Karpas-422 (cell line): Measurements from ENCODE around the gene CHRNA4. TPM values are rescaled to one million over a fixed set of nuclear protein-coding genes. Genes with fewer than 3 reads are reported as not detected.

ENCODE experiments used
- DNase-seq: peaks from one replicate; pipeline ENCODE4 v3.0.0-alpha.2; 2015
- H2AFZ ChIP-seq: fragments of 200-600 bp; sonication (generic); 2 replicates; pipeline ENCODE4 v1.6.1; 2014; ENCODE audit warnings: antibody characterized with exemption, low read length, mixed read lengths
- H3K27ac ChIP-seq: fragments of 200-600 bp; sonication (generic); 2 replicates; pipeline ENCODE4 v1.5.1; 2014; ENCODE audit warnings: mild to moderate bottlenecking, low read length, moderate library complexity
- H3K27me3 ChIP-seq: fragments of 200-600 bp; sonication (generic); 2 replicates; pipeline ENCODE4 v1.6.1; 2014; ENCODE audit warnings: low read length, mixed read lengths
- H3K36me3 ChIP-seq: fragments of 200-600 bp; sonication (generic); 2 replicates; pipeline ENCODE4 v1.6.1; 2014; ENCODE audit warnings: low read length, mixed read lengths; ENCODE audit not compliant: insufficient read depth
- H3K4me1 ChIP-seq: fragments of 200-600 bp; sonication (generic); 2 replicates; pipeline ENCODE4 v1.6.1; 2014; ENCODE audit warnings: mild to moderate bottlenecking, low read length, mixed read lengths
- H3K4me2 ChIP-seq: fragments of 200-600 bp; sonication (generic); 2 replicates; pipeline ENCODE4 v1.6.1; 2014; ENCODE audit warnings: low read length, low read depth, mild to moderate bottlenecking; ENCODE audit not compliant: poor library complexity, severe bottlenecking
- H3K4me3 ChIP-seq: fragments of 200-600 bp; sonication (generic); 2 replicates; pipeline ENCODE4 v1.5.1; 2014; ENCODE audit warnings: mild to moderate bottlenecking, antibody characterized with exemption, low read length, mixed read lengths
- H3K79me2 ChIP-seq: fragments of 200-600 bp; sonication (generic); 2 replicates; pipeline ENCODE4 v1.6.1; 2014; ENCODE audit warnings: mild to moderate bottlenecking, low read length, mixed read lengths
- H3K9ac ChIP-seq: fragments of 200-600 bp; sonication (generic); 2 replicates; pipeline ENCODE4 v1.6.0; 2014; ENCODE audit warnings: low read length
- H3K9me2 ChIP-seq: fragments of 200-600 bp; sonication (generic), shearing (Covaris generic); replicated peaks from 2 replicates; pipeline ENCODE4 v1.6.0; 2014; ENCODE audit warnings: mild to moderate bottlenecking, low read length, moderate library complexity; ENCODE audit not compliant: insufficient read depth
- H3K9me3 ChIP-seq: fragments of 300-700, 200-600 bp; sonication (generic); 2 replicates; pipeline ENCODE4 v1.6.1; 2014; ENCODE audit warnings: low read length, mixed read lengths
- H4K20me1 ChIP-seq: fragments of 200-600 bp; sonication (generic); 2 replicates; pipeline ENCODE4 v1.6.1; 2014; ENCODE audit warnings: mild to moderate bottlenecking, antibody characterized with exemption, low read length, low read depth; ENCODE audit not compliant: insufficient read depth
- total RNA-seq: library from RNA; depleted of rRNA; stranded (reverse); fragments of >200 nt; shearing (Covaris generic); gene quantifications from 2 replicates; pipeline ENCODE4 v1.2.3, GENCODE V29; 2014; ENCODE audit warnings: low replicate concordance

CHRNA4 gene
- total RNA-seq, 1 experiment from 2014 or later: not detected

GRCh38 chr20:63394069-63394919 is 33.1 kb upstream of the CHRNA4 start:
- no peaks in the 10 kb centered on the region for H3K79me2 ChIP-seq
- no peak overlapping the region for H3K27ac ChIP-seq
- no peaks in the 10 kb centered on the region; the same call in 1 of the 2 replicates for H3K4me1 ChIP-seq
- no peaks in the 10 kb centered on the region for H3K36me3 ChIP-seq
- no peak overlapping the region for H3K4me2 ChIP-seq
- no peak overlapping the region for H3K9ac ChIP-seq
- no peaks in the 10 kb centered on the region for H4K20me1 ChIP-seq
- H3K9me3 ChIP-seq: no peaks in the 10 kb centered on the region
- DNase-seq: no peak
- no peaks in the 10 kb centered on the region for H3K9me2 ChIP-seq
- H3K4me3 ChIP-seq: no peak overlapping the region
- no peaks in the 10 kb centered on the region for H3K27me3 ChIP-seq
- H2AFZ ChIP-seq: no peak overlapping the region

- no peaks in the 10 kb centered on the region for H4K20me1 ChIP-seq
- no peaks in the 10 kb centered on the region for H3K36me3 ChIP-seq
- no peak overlapping the region for H2AFZ ChIP-seq
- no peak for DNase-seq
- no peak overlapping the region for H3K27ac ChIP-seq
- H3K9ac ChIP-seq: no peak overlapping the region
- no peaks in the 10 kb centered on the region for H3K27me3 ChIP-seq
- no peaks in the 10 kb centered on the region for H3K79me2 ChIP-seq
- H3K4me2 ChIP-seq: no peak overlapping the region
- H3K4me3 ChIP-seq: no peak overlapping the region
- no peaks in the 10 kb centered on the region; the same call in 1 of the 2 replicates for H3K4me1 ChIP-seq
- no peaks in the 10 kb centered on the region for H3K9me2 ChIP-seq
- no peaks in the 10 kb centered on the region for H3K9me3 ChIP-seq
These were observed 32.4 kb upstream of the CHRNA4 start for GRCh38 chr20:63393566-63393965.

- Histone ChIP-seq H3K9me2 (no peaks in the 10 kb centered on the region), H2AFZ (no peak overlapping the region), H3K4me2 (no peak overlapping the region), H3K4me1 (no peaks in the 10 kb centered on the region; the same call in 1 of the 2 replicates), H3K79me2 (no peaks in the 10 kb centered on the region), H3K4me3 (no peak overlapping the region), H3K9ac (no peak overlapping the region), H3K27ac (no peak overlapping the region), H4K20me1 (no peaks in the 10 kb centered on the region), H3K9me3 (no peaks in the 10 kb centered on the region; the same call in 1 of the 2 replicates), H3K36me3 (no peaks in the 10 kb centered on the region), H3K27me3 (no peaks in the 10 kb centered on the region)
- no peak for DNase-seq
These were observed 31.6 kb upstream of the CHRNA4 start for GRCh38 chr20:63392465-63393365.

GRCh38 chr20:63387917-63388316 is 26.8 kb upstream of the CHRNA4 start:
- Histone ChIP-seq H4K20me1 (no peaks in the 10 kb centered on the region), H3K79me2 (no peaks in the 10 kb centered on the region), H3K9me3 (peaks cover 15% of the 10 kb centered on the region), H3K36me3 (no peaks in the 10 kb centered on the region), H2AFZ (no peak overlapping the region), H3K4me1 (no peaks in the 10 kb centered on the region; the same call in 1 of the 2 replicates), H3K9me2 (no peaks in the 10 kb centered on the region), H3K27ac (no peak overlapping the region), H3K4me2 (no peak overlapping the region), H3K4me3 (no peak overlapping the region), H3K9ac (no peak overlapping the region), H3K27me3 (no peaks in the 10 kb centered on the region)
- no peak for DNase-seq

- DNase-seq: no peak
- Histone ChIP-seq H3K27ac (no peak overlapping the region), H2AFZ (no peak overlapping the region), H4K20me1 (no peaks in the 10 kb centered on the region), H3K9me3 (peaks cover 15% of the 10 kb centered on the region), H3K9ac (no peak overlapping the region), H3K4me1 (no peaks in the 10 kb centered on the region; the same call in 1 of the 2 replicates), H3K79me2 (no peaks in the 10 kb centered on the region), H3K4me2 (no peak overlapping the region), H3K36me3 (no peaks in the 10 kb centered on the region), H3K4me3 (no peak overlapping the region), H3K9me2 (no peaks in the 10 kb centered on the region), H3K27me3 (no peaks in the 10 kb centered on the region)
These were observed 26.2 kb upstream of the CHRNA4 start for GRCh38 chr20:63387393-63387792.

GRCh38 chr20:63386491-63386890 is 25.3 kb upstream of the CHRNA4 start:
- Histone ChIP-seq H3K4me2 (no peak overlapping the region), H3K4me1 (no peaks in the 10 kb centered on the region; the same call in 1 of the 2 replicates), H3K36me3 (no peaks in the 10 kb centered on the region)

GRCh38 chr20:63385819-63386218 is 24.7 kb upstream of the CHRNA4 start:
- H3K4me1 ChIP-seq: no peaks in the 10 kb centered on the region; the same call in 1 of the 2 replicates
- peaks cover 15% of the 10 kb centered on the region for H3K9me3 ChIP-seq
- H3K4me3 ChIP-seq: no peak overlapping the region
- no peaks in the 10 kb centered on the region for H3K79me2 ChIP-seq
- H2AFZ ChIP-seq: no peak overlapping the region
- H3K27ac ChIP-seq: no peak overlapping the region
- no peaks in the 10 kb centered on the region for H3K36me3 ChIP-seq
- H3K4me2 ChIP-seq: no peak overlapping the region
- H4K20me1 ChIP-seq: no peaks in the 10 kb centered on the region
- no peaks in the 10 kb centered on the region for H3K27me3 ChIP-seq
- DNase-seq: no peak
- H3K9me2 ChIP-seq: no peaks in the 10 kb centered on the region
- no peak overlapping the region for H3K9ac ChIP-seq

More at GRCh38 chr20:63386491-63386890, 25.3 kb upstream of the CHRNA4 start:
- Histone ChIP-seq H2AFZ (no peak overlapping the region), H3K9me2 (no peaks in the 10 kb centered on the region), H3K9me3 (peaks cover 15% of the 10 kb centered on the region), H3K4me3 (no peak overlapping the region), H3K27me3 (no peaks in the 10 kb centered on the region), H3K27ac (no peak overlapping the region), H4K20me1 (no peaks in the 10 kb centered on the region), H3K79me2 (no peaks in the 10 kb centered on the region), H3K9ac (no peak overlapping the region)
- DNase-seq: no peak

- H3K4me1 ChIP-seq: no peaks in the 10 kb centered on the region
- no peaks in the 10 kb centered on the region for H3K36me3 ChIP-seq
- peaks cover 15% of the 10 kb centered on the region for H3K9me3 ChIP-seq
- no peak overlapping the region for H3K4me2 ChIP-seq
- H3K79me2 ChIP-seq: no peaks in the 10 kb centered on the region
- H3K9me2 ChIP-seq: no peaks in the 10 kb centered on the region
- no peak for DNase-seq
- H3K27ac ChIP-seq: no peak overlapping the region
- H2AFZ ChIP-seq: no peak overlapping the region
- no peaks in the 10 kb centered on the region for H3K27me3 ChIP-seq
- H3K4me3 ChIP-seq: no peak overlapping the region
- no peaks in the 10 kb centered on the region for H4K20me1 ChIP-seq
- H3K9ac ChIP-seq: no peak overlapping the region
These were observed 23.2 kb upstream of the CHRNA4 start for GRCh38 chr20:63384336-63384735.
